HG03095 (cell line): ENCODE data around the gene PRDM15.

ENCODE experiments used
- ATAC-seq: cut with Tn5 transposase; IDR thresholded peaks from one replicate; pipeline ENCODE4 v1.9.1; 2021; ENCODE audit warnings: moderate library complexity; ENCODE audit not compliant: unreplicated experiment

Gene PRDM15

GRCh38 chr21:41765973-41766882 is 112.9 kb downstream of the PRDM15 start:
- no peak for ATAC-seq

GRCh38 chr21:41765420-41765821 is 113.7 kb downstream of the PRDM15 start:
- ATAC-seq, result no peak

GRCh38 chr21:41764558-41765419 is 114.4 kb downstream of the PRDM15 start:
- no peak for ATAC-seq

DNA sequence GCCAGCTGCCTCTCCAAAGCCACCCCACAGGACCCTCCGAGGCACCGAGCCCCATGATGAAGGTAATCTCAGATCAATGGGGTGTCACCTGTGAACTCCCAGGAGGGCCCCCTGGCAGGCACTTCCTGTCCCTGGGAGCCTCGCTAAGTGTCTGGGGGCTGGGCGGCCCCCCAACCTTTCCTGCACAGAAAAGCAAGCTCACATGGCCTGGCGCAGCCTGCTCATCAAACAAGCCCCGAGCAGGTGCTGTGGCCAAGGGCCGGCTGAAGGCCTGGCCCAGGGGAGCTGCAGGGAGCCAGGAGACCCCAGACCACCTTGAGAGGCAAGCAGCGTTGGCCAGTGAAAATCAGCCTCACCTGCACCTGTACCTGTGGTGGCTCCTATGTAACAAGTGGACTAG is 115.1 kb downstream of the PRDM15 start:
- ATAC-seq, result no peak

- no peak for ATAC-seq
These were observed 115.7 kb downstream of the PRDM15 start for GRCh38 chr21:41763398-41763931.

GRCh38 chr21:41762753-41763152 is 116.4 kb downstream of the PRDM15 start:
- ATAC-seq, result no peak

- no peak for ATAC-seq
These were observed 117.1 kb downstream of the PRDM15 start for GRCh38 chr21:41761934-41762635.

GRCh38 chr21:41761211-41761933 is 117.8 kb downstream of the PRDM15 start:
- ATAC-seq, result no peak

DNA sequence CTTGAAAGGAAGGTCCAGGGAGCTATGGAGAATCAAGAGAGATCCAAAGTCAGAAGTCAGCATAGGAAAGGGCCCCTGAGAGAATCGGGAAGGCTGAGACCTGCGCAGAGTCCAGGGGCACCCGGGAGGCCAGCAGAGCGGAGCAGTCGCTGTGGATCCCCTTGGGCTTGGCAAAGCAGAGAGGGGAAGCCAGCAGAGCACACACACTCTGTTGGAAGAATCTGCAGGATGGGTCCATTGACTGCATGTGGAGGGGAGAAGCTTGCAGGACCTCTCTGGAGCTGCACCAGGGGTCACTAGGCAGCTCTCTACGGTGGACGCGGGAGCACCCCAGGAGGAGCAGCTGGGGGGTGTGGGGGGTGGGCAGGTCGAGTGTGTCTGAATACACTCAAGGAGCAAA is 118.7 kb downstream of the PRDM15 start:
- ATAC-seq, result no peak

DNA sequence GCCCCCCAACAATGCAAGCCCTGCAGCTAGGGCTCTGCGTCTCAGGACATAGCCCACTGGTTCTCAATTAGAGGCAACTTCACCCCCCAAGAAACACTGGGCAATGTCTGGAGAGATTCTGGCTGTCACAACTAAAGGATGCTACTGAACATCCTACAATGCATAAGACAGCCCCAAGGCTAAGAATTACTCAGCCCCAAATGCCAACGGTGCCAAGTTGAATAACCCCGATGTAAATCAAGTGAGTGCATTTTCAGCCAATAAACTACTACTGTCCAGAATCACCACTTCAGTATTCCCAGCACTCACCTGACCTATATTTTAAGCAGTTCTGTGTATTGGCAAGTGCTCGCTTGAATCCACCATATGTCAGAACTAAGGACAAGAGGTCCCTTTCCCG is 119.2 kb downstream of the PRDM15 start:
- no peak for ATAC-seq

GRCh38 chr21:41759214-41759840 is 119.8 kb downstream of the PRDM15 start:
- no peak for ATAC-seq

DNA sequence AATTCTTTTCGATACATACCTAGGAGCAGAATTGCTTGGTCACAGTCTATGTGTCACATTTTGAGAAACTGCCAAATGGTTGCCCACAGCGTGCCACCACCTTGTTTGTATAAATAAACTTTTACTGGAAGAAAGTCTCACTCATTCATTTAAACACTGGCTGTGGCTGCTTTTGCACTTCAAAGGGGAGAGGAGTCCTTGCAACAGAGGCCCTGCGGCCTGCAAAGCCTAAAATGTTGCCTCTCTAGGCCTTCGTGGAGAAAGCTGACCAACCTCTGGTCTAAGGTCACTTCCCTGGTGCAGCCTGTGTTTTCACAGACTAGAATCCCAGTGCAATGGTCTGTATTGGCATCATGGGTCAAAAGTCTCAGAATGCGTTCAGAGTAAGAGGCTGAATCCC is 120.6 kb downstream of the PRDM15 start:
- no peak for ATAC-seq

DNA sequence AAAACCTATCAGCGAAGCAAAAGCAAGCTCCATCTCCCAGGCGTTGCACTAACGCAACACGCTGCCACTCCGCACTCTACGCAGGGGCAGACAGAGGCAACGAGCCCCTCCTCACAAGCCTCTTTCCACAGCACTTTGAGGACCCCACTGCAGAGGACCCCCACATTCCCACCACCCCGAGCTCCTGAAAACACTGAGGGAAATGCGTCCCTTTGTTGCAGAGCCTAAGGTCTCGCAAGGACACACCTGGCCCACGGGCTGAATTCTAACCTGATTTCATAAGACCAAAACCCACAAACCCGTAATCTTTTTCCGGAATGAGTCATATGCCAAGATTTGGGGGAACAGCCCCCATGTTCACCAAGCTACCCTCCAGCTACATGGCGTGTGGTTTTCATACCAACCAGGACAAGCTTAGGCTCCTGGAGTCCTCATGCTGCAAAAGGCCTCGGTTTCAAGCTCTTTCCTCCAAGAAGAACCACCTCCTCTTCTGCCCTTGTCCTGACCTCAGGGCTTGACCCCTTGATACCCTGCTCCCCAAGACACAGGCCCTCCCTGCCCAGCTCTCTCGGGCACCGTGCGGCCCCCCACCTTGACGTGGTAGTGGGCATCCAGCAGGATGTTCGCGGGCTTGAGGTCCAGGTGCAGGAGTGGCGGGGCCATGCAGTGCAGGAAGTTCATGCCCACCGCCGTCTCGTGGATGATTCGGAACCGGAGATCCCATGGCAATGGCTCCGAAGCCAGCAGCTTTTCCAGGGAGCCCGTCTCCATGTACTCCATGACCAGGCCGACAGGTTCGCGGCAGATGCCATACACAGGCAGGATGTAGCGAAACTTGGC is 123.0 kb downstream of the PRDM15 start:
- no peak for ATAC-seq

- ATAC-seq, result no peak
These were observed 123.7 kb downstream of the PRDM15 start for GRCh38 chr21:41755258-41755933.

DNA sequence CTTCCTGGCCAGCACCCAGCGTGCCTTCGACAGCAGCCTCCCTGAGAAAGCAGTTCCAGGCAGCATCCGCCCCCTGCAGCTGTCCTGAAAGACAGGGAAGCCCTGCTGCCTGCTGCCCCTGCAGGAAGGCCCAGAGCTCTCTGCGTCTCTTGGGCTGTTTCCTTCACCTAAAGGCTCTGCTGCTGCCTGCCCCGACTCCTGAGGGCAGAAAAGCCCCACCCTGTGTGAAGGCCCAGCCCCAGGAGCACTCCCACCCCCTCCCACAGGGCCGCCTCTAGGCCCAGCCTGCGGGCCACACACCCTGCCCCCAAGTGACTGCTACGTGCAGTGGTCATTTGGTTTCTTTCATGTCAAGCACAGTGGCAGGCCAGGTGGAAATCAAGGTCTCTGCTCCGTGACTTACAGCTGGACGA is 124.7 kb downstream of the PRDM15 start:
- no peak for ATAC-seq

DNA sequence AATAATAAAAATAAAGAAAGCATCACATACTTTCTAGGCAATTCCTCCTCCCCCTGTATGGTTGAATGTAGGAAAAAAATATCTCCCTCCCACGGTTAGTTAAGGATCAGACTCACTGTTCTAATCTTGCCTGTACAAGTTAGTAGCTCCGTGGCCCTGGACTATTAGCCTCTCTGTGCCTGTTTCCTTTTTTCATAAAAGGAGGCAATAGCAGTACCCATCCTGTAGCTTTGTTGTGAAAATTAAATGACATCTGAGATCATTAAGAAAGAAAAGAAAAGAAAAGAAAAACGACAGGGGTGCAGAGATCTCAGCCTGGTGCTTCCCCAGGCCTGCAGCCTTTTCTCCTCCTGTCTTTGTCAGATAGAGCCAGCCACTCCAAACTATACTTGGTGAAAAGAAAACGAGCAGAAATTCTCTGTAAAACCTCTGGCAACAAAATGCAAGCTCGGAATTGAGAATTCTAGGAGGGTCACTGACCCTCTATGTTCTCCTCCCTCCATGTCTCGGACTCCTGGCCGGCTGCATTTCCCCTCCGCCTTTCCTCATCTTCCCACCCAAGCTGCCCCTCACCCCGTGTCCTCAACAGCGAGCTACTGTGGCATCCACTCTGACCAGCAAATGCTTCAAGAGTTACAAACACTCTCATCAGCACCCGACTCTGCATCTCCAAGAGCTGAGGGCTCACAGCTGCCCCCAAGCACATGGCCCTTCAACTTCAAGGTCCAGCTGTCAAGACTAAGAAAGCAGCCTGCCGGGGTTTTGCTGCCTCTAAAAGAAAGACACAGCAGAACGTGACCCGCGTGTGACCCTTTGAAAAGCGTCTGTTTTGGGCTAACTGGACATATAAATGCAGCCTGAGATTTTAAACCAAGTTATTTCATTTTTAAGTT is 125.9 kb downstream of the PRDM15 start:
- ATAC-seq, result no peak

- ATAC-seq, result no peak
These were observed 126.9 kb downstream of the PRDM15 start for GRCh38 chr21:41752231-41752681.
